Stimulated activated CD4-positive, alpha-beta T cell treated with anti-CD3 and anti-CD28 coated beads, Interleukin-4, amount 100 ng/mL, for 48 hours (primary cell): ENCODE data around the gene CCN5.
A peak's percentile ranks its signal among the peaks of the same experiment; 100 is the strongest.

Experiments used
- DNase-seq, 2 donors: peaks; one replicate each; pipeline ENCODE4 v3.0.0-alpha.2; 2020; ENCODE audit warnings: low read depth in 2 of 2

The CCN5 gene

GRCh38 chr20:44736170-44737021, 21.2 kb downstream of the CCN5 start:
- no peak for DNase-seq

GRCh38 chr20:44737116-44737515, 21.9 kb downstream of the CCN5 start:
- no peak for DNase-seq

GRCh38 chr20:44738813-44739477, 23.8 kb downstream of the CCN5 start:
- peak in 1 of 2 donors; percentile 40 for DNase-seq

- DNase-seq: no peak
Measured at GRCh38 chr20:44739942-44740341, 24.8 kb downstream of the CCN5 start.

GRCh38 chr20:44742304-44743079, 27.3 kb downstream of the CCN5 start:
- DNase-seq: no peak

- DNase-seq: no peak
Measured at GRCh38 chr20:44743080-44743701, 28.0 kb downstream of the CCN5 start.

GRCh38 chr20:44743916-44744655, 28.9 kb downstream of the CCN5 start:
- no peak for DNase-seq

- no peak for DNase-seq
Measured at GRCh38 chr20:44745122-44745597, 30.0 kb downstream of the CCN5 start.

- DNase-seq: peak in 1 of 2 donors; percentile 30
Measured at GRCh38 chr20:44745598-44746366, 30.6 kb downstream of the CCN5 start, which contains the start of gene KCNK15. Gene KCNK15 (plus strand): TSS chr20:44745865. CDS start chr20:44745911, 46 bp downstream.

- DNase-seq: no peak
Measured at GRCh38 chr20:44746367-44747165, 31.4 kb downstream of the CCN5 start.

GRCh38 chr20:44747166-44748004, 32.2 kb downstream of the CCN5 start:
- peak; percentile 58 to 63 for DNase-seq

GRCh38 chr20:44748005-44748370, 32.8 kb downstream of the CCN5 start:
- no peak for DNase-seq

- DNase-seq: no peak
Measured at GRCh38 chr20:44750081-44750805, 35.1 kb downstream of the CCN5 start.

- no peak for DNase-seq
Measured at GRCh38 chr20:44752099-44752931, 37.1 kb downstream of the CCN5 start.

- no peak for DNase-seq
Measured at GRCh38 chr20:44754554-44754953, 39.4 kb downstream of the CCN5 start.

GRCh38 chr20:44756011-44756688, 41.0 kb downstream of the CCN5 start:
- no peak for DNase-seq
